MCF 10A (cell line): ENCODE data around the gene BMP6. TPM values are rescaled to one million over a fixed set of nuclear protein-coding genes. Genes with fewer than 3 reads are reported as not detected.

ENCODE experiments used
- BruUV-seq: library from RNA; stranded (reverse); fragments of 400-500 nt; replicated peaks from 2 replicates; lab custom pipeline; 2021; lab: Mats Ljungman, UMichigan
- CTCF ChIA-PET: fragments of 300-600 bp; sonication (Branson Sonifier 250); formaldehyde crosslinking; extraction: SDS; loops from one replicate; lab custom pipeline; 2021; ENCODE audit warnings: antibody characterized with exemption, inconsistent platforms; lab: Yijun Ruan, JAX
- POLR2A ChIA-PET: fragments of 300-600, 350-650 bp; sonication (Branson Sonifier 250); formaldehyde crosslinking; extraction: SDS; loops from one replicate; lab custom pipeline; 2020; ENCODE audit warnings: antibody characterized with exemption, inconsistent platforms; lab: Yijun Ruan, JAX
- DNase-seq: peaks from one replicate; pipeline ENCODE4 v3.0.0-alpha.2; 2018; ENCODE audit not compliant: unreplicated experiment
- H3K27ac Mint-ChIP-seq: one replicate; pipeline ENCODE4 v1.8.0; 2022; ENCODE audit warnings: mild to moderate bottlenecking, low read depth, mixed read lengths; ENCODE audit not compliant: unreplicated experiment
- H3K27me3 Mint-ChIP-seq: one replicate; pipeline ENCODE4 v1.8.0; 2022; ENCODE audit warnings: mixed read lengths; ENCODE audit not compliant: insufficient read depth, unreplicated experiment
- H3K36me3 Mint-ChIP-seq: one replicate; pipeline ENCODE4 v1.8.0; 2022; ENCODE audit warnings: mild to moderate bottlenecking, moderate library complexity, mixed read lengths; ENCODE audit not compliant: insufficient read depth, unreplicated experiment
- H3K4me1 Mint-ChIP-seq: one replicate; pipeline ENCODE4 v1.8.0; 2022; ENCODE audit warnings: mixed read lengths; ENCODE audit not compliant: insufficient read depth, unreplicated experiment
- H3K4me3 Mint-ChIP-seq: one replicate; pipeline ENCODE4 v1.8.0; 2022; ENCODE audit warnings: mild to moderate bottlenecking, moderate library complexity, mixed read lengths; ENCODE audit not compliant: unreplicated experiment
- H3K9me3 Mint-ChIP-seq: one replicate; pipeline ENCODE4 v1.8.0; 2022; ENCODE audit warnings: mixed read lengths; ENCODE audit not compliant: unreplicated experiment
- intact Hi-C: fragments of 100-400 bp; cut with micrococcal nuclease; formaldehyde crosslinking; loops from 2 replicates; pipeline ENCODE4 v1.14.1; 2022
- total RNA-seq: library from RNA; stranded (reverse); gene quantifications from 2 replicates; pipeline ENCODE4 v1.2.3, GENCODE V29; 2022
- TF ChIP-seq, protein P1 (sequence below): fragments of 200-600 bp; IDR thresholded peaks from one replicate; pipeline ENCODE4 v1.8.0; 2022; ENCODE audit warnings: antibody characterized with exemption, mild to moderate bottlenecking; ENCODE audit not compliant: unreplicated experiment

The BMP6 gene
- total RNA-seq, 1 experiment from 2014 or later, result 0.12 TPM

DNA sequence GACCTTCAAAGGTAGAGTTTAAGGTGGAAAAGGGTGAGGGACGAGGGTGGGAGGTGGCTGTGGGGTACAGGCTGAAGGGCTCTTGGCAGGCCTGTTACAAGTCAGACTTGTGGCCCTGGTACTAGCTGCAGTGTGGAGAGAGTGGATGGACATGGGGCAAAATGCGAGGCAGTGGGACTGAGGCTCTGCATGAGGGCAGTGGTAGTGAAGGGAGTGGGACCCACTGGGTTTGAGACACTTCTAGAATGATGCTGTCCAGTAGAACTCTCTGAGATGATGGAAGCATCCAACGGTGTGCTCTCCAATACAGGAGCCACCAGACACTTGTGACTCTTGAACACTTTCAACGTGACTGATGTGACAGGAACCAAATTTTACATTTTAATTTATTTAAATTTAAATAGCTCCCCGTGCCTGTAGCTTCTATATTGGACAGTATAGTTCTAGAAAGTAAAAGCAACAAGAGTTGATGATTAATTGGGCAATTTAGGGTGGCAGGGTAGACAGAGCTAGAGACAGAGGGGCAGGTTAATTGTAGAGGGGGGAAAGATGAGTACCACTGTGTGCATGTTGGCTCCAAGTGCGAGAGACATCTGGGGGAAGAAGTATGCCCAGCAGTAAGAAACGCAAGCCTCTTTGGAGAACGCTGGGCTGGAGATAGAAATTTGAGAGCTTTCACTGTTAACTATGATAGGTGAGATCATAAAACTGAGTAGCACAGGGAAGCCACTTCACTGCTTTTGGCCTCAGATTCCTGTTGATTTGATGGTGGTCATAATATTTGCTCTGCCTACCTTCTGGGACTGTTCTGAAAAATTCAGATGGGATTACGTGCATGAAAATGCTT is 107.2 kb downstream of the BMP6 start:
- POLR2A ChIA-PET, result interaction anchor here (1.3 kb wide), 1 partner anchor 15 kb away, joined by 3 read pairs; no protein-coding TSS in a partner anchor
- CTCF ChIA-PET, result interaction anchor here (1.7 kb wide), 1 partner anchor 9 kb away, joined by 4 read pairs; no protein-coding TSS in a partner anchor
- H3K27me3 Mint-ChIP-seq, result no peaks in the 10 kb centered on the region
- H3K36me3 Mint-ChIP-seq, result no peaks in the 10 kb centered on the region
- H3K4me3 Mint-ChIP-seq, result no peak overlapping the region
- H3K4me1 Mint-ChIP-seq, result no peaks in the 10 kb centered on the region
- TF ChIP-seq, protein P1, sequence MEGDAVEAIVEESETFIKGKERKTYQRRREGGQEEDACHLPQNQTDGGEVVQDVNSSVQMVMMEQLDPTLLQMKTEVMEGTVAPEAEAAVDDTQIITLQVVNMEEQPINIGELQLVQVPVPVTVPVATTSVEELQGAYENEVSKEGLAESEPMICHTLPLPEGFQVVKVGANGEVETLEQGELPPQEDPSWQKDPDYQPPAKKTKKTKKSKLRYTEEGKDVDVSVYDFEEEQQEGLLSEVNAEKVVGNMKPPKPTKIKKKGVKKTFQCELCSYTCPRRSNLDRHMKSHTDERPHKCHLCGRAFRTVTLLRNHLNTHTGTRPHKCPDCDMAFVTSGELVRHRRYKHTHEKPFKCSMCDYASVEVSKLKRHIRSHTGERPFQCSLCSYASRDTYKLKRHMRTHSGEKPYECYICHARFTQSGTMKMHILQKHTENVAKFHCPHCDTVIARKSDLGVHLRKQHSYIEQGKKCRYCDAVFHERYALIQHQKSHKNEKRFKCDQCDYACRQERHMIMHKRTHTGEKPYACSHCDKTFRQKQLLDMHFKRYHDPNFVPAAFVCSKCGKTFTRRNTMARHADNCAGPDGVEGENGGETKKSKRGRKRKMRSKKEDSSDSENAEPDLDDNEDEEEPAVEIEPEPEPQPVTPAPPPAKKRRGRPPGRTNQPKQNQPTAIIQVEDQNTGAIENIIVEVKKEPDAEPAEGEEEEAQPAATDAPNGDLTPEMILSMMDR, result no peak
- no peaks in the 10 kb centered on the region for H3K9me3 Mint-ChIP-seq
- intact Hi-C loops, result no loop called here
- no peak overlapping the region for H3K27ac Mint-ChIP-seq
- BruUV-seq, result no TSS peak
- no peak for DNase-seq

DNA sequence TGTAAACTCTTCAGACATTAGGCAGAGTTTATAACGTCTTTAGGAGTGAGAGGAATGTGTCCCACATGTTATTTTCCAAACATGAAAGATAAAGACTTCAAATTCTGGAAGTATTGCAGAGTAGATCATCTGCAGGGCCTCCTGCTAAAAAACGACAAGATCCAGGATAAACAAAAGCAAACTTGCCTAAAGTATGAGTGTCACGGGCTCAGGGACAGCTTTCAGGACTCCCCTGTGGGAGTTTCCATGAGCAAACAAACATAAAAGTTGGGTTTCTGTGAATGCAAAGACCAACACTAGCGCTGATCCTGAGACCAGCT is 107.8 kb downstream of the BMP6 start:
- BruUV-seq, result no TSS peak
- no peaks in the 10 kb centered on the region for H3K4me1 Mint-ChIP-seq
- POLR2A ChIA-PET, result interaction anchor here (1.3 kb wide), 1 partner anchor 14 kb away, joined by 3 read pairs; no protein-coding TSS in a partner anchor
- intact Hi-C loops, result no loop called here
- H3K27me3 Mint-ChIP-seq, result no peaks in the 10 kb centered on the region
- no peak overlapping the region for H3K4me3 Mint-ChIP-seq
- TF ChIP-seq, protein P1, result no peak
- H3K36me3 Mint-ChIP-seq, result no peaks in the 10 kb centered on the region
- DNase-seq, result no peak
- CTCF ChIA-PET, result interaction anchor here (1.7 kb wide), 1 partner anchor 9 kb away, joined by 4 read pairs; no protein-coding TSS in a partner anchor
- no peaks in the 10 kb centered on the region for H3K9me3 Mint-ChIP-seq
- H3K27ac Mint-ChIP-seq, result no peak overlapping the region

DNA sequence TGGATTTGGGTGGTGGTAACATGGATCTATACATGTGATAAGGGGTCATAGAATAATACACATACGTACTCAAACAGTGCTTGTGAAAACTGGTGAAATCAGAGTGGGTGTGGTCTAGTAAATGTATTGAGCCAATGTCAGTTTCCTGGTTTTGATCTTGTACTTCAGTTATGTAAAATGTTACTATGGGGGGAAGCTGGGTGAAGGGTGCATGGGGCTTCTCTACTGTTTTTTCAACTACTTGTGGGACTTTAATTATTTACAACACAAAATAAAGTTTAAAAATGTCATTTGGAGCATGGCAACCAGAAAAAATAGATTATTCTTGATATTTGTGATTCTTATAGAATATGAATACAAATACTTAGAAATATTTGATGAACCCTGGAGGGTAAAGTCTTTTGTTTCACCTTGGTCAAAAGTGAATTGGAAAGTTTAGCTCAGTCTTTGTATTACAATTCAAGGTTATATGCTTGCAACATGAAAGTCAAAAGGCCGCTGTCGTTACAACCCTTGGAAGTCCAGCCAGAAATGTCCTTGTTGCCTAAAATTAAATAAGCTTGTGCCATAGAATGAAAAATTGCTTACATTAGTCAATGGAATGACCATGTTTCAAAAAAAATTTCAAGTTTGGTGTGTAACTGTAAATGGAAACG is 110.6 kb downstream of the BMP6 start:
- Mint-ChIP-seq H3K4me3 (no peak overlapping the region), H3K36me3 (no peaks in the 10 kb centered on the region), H3K27me3 (no peaks in the 10 kb centered on the region), H3K9me3 (no peaks in the 10 kb centered on the region), H3K27ac (no peak overlapping the region), H3K4me1 (peaks cover 4% of the 10 kb centered on the region)
- no peak for DNase-seq
- ChIA-PET CTCF (no interaction called here), POLR2A (no interaction called here)
- intact Hi-C loops, result no loop called here
- TF ChIP-seq, protein P1, result no peak
- no TSS peak for BruUV-seq

DNA sequence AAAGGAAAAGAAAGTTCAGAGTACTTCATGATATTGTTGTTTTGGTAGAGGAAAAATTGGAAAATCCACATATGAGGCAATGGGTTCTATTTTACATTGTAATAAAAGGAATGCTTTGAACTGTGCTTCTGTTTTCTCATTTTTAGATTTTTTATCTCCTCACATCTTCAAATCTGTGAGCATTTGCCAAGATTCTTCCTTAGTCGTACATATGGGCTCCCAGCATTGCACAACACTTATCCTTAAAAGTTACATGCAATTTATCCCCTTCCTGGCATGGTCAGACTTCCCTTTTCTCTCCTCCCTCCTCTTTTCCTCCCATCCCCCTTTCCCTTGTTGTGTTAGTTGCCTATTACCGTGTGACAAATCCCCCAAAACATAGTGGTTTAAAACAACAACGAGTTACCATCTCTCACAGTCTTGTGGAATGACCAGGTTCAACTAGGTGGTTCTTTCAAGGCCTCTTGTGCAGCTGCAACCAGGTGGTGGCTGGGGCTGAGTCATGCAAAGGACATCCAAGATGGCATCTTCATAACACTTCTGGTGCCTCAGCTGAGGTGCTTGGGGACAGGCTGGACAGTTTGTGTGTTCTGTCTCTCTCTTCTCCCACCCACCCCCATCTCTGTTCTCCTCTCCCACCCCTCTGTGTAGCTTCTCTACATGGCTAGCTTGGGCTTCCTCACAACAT is 116.0 kb downstream of the BMP6 start:
- DNase-seq, result no peak
- BruUV-seq, result no TSS peak
- TF ChIP-seq, protein P1, result no peak
- ChIA-PET POLR2A (no interaction called here), CTCF (interaction anchor here (1.0 kb wide), 1 partner anchor 9 kb away, joined by 4 read pairs; no protein-coding TSS in a partner anchor)
- Mint-ChIP-seq H3K27ac (no peak overlapping the region), H3K27me3 (no peaks in the 10 kb centered on the region), H3K36me3 (no peaks in the 10 kb centered on the region), H3K4me3 (no peak overlapping the region), H3K9me3 (no peaks in the 10 kb centered on the region), H3K4me1 (peaks cover 12% of the 10 kb centered on the region)
- intact Hi-C loops, result no loop called here
